ENCODE results near the gene CHID1. TPM values are rescaled to one million over a fixed set of nuclear protein-coding genes. Genes with fewer than 3 reads are reported as not detected.
A peak's percentile ranks its signal among the peaks of the same experiment; 100 is the strongest.

The CHID1 gene
- total and polyA plus RNA-seq, 9 of the 15 experiments (the other 6 are each of a cell fraction or from before 2014, with no cell fraction given) = 15.1 to 108 (median 39.8) TPM

DNA sequence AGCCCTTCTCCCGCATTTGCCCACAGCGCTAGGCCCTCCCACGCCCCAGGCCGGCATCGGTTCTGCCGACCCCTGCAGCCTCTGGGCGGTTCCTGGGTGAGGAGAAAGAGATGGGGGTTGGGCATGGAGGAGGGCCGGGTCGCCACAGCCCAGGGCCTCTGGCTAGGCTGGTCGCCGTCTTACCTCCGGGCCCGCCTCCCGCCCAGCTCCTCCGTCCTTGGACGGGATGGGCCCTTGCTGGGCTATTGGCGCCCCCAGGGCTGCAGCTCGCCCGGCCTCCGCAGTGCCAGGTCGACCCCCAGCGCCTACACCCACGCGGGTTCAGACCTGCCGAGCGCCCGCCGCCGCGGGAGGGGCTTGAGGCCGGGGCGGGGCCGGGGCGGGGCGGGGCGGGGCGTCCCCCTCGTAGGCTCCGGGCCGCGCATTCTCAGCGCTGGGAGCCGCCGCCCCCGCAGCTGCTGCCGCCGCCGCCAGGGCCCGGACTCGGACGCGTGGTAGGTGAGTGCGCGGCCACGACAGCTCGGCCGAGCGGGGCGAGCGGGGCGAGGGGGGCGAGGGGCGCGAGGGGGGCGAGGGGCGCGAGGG, 78.0 kb downstream of the CHID1 start, which contains the start of gene CD151:
Gene CD151, plus strand, starts transcription at position 424 of the 585 bp plus-strand sequence. CDS start 3,118 bp downstream, outside the sequence.
- in situ Hi-C loops (cut with MboI) = no loop called here
- peak within 1 kb of the TSS; percentile 94 for H3K27ac ChIP-seq (ENCODE audit: extremely low read depth, low read depth, low read length)
- TF ChIP-seq, protein P1, sequence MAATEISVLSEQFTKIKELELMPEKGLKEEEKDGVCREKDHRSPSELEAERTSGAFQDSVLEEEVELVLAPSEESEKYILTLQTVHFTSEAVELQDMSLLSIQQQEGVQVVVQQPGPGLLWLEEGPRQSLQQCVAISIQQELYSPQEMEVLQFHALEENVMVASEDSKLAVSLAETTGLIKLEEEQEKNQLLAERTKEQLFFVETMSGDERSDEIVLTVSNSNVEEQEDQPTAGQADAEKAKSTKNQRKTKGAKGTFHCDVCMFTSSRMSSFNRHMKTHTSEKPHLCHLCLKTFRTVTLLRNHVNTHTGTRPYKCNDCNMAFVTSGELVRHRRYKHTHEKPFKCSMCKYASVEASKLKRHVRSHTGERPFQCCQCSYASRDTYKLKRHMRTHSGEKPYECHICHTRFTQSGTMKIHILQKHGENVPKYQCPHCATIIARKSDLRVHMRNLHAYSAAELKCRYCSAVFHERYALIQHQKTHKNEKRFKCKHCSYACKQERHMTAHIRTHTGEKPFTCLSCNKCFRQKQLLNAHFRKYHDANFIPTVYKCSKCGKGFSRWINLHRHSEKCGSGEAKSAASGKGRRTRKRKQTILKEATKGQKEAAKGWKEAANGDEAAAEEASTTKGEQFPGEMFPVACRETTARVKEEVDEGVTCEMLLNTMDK (IDR thresholded peaks at IDR 0.05; ENCODE audit: borderline replicate concordance, insufficient read depth, low read depth, low read length, poor library complexity, severe bottlenecking) = no peak
- TF ChIP-seq RBM22 (IDR thresholded peaks at IDR 0.05; ENCODE audit: low read depth, low read length, poor library complexity, severe bottlenecking) = no peak
- TF ChIP-seq, protein P2, sequence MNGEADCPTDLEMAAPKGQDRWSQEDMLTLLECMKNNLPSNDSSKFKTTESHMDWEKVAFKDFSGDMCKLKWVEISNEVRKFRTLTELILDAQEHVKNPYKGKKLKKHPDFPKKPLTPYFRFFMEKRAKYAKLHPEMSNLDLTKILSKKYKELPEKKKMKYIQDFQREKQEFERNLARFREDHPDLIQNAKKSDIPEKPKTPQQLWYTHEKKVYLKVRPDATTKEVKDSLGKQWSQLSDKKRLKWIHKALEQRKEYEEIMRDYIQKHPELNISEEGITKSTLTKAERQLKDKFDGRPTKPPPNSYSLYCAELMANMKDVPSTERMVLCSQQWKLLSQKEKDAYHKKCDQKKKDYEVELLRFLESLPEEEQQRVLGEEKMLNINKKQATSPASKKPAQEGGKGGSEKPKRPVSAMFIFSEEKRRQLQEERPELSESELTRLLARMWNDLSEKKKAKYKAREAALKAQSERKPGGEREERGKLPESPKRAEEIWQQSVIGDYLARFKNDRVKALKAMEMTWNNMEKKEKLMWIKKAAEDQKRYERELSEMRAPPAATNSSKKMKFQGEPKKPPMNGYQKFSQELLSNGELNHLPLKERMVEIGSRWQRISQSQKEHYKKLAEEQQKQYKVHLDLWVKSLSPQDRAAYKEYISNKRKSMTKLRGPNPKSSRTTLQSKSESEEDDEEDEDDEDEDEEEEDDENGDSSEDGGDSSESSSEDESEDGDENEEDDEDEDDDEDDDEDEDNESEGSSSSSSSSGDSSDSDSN (IDR thresholded peaks at IDR 0.05; ENCODE audit: borderline replicate concordance in 1 of 2, low read depth in 2 of 2, low read length in 2 of 2) = no peak
- TF ChIP-seq, protein P3, sequence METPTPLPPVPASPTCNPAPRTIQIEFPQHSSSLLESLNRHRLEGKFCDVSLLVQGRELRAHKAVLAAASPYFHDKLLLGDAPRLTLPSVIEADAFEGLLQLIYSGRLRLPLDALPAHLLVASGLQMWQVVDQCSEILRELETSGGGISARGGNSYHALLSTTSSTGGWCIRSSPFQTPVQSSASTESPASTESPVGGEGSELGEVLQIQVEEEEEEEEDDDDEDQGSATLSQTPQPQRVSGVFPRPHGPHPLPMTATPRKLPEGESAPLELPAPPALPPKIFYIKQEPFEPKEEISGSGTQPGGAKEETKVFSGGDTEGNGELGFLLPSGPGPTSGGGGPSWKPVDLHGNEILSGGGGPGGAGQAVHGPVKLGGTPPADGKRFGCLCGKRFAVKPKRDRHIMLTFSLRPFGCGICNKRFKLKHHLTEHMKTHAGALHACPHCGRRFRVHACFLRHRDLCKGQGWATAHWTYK (CRISPR knock-in tag; IDR thresholded peaks at IDR 0.05) = no peak
- peak; percentile 74 to 76 for TF ChIP-seq MAZ (CRISPR knock-in tag; conservative IDR thresholded peaks at IDR 0.05 in 1 of 2, IDR thresholded peaks at IDR 0.05 in 1 of 2)
- peak; percentile 52 for TF ChIP-seq SUPT5H (IDR thresholded peaks at IDR 0.05)
- no peak for TF ChIP-seq RFX5 (IDR thresholded peaks at IDR 0.05; ENCODE audit: low read depth, low read length)
- 0 out of 2 replicates have a peak, but pooled peaks have one; percentile 30 for TF ChIP-seq LCOR (CRISPR knock-in tag; IDR thresholded peaks at IDR 0.05)
- TF ChIP-seq ARID1B (IDR thresholded peaks at IDR 0.05) = 0 out of 2 replicates have a peak, but pooled peaks have one; percentile 30
- TF ChIP-seq, protein P4, sequence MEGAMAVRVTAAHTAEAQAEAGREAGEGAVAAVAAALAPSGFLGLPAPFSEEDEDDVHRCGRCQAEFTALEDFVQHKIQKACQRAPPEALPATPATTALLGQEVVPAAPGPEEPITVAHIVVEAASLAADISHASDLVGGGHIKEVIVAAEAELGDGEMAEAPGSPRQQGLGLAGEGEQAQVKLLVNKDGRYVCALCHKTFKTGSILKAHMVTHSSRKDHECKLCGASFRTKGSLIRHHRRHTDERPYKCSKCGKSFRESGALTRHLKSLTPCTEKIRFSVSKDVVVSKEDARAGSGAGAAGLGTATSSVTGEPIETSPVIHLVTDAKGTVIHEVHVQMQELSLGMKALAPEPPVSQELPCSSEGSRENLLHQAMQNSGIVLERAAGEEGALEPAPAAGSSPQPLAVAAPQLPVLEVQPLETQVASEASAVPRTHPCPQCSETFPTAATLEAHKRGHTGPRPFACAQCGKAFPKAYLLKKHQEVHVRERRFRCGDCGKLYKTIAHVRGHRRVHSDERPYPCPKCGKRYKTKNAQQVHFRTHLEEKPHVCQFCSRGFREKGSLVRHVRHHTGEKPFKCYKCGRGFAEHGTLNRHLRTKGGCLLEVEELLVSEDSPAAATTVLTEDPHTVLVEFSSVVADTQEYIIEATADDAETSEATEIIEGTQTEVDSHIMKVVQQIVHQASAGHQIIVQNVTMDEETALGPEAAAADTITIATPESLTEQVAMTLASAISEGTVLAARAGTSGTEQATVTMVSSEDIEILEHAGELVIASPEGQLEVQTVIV (CRISPR knock-in tag; IDR thresholded peaks at IDR 0.05; ENCODE audit: borderline replicate concordance) = no peak
- 0 out of 2 replicates have a peak, but pooled peaks have one; percentile 54 for TF ChIP-seq ERF (CRISPR knock-in tag; IDR thresholded peaks at IDR 0.05)

More for the DNA sequence above, 78.0 kb downstream of the CHID1 start, which contains the start of gene CD151:
- CTCF ChIA-PET (ENCODE audit: low intra/inter-chr PET ratio) = no interaction called here
- Histone ChIP-seq H3K79me2 (ENCODE audit: control insufficient read depth, insufficient read depth, low read length) (peaks cover 44% of the 10 kb centered on the region), H3K4me1 (replicated peaks in 1 of 2; ENCODE audit: control insufficient read depth in 2 of 2, insufficient read depth in 2 of 2, low read length in 2 of 2) (peaks cover 23 to 91% of the 10 kb centered on the region in 2 experiments), H3K9me3 (replicated peaks; ENCODE audit: control insufficient read depth, insufficient read depth, low read depth, low read length) (no peaks in the 10 kb centered on the region), H3K4me2 (ENCODE audit: insufficient read depth, low read length) (peak within 1 kb of the TSS; percentile 85), H3K36me3 (ENCODE audit: control insufficient read depth, insufficient read depth, low read length) (peaks cover 34% of the 10 kb centered on the region; the same call in 1 of the 3 replicates), H2AFZ (ENCODE audit: low read depth, low read length) (peak within 1 kb of the TSS; percentile 95), H3K27me3 (ENCODE audit: control insufficient read depth in 2 of 2, insufficient read depth in 2 of 2, low read length in 2 of 2) (no peaks in the 10 kb centered on the region), H3K4me3 (peak within 1 kb of the TSS; percentile 87), H3K9me1 (ENCODE audit: control insufficient read depth, insufficient read depth, low read length) (peaks cover 5% of the 10 kb centered on the region), H3K9ac (ENCODE audit: insufficient read depth in 1 of 2, low read depth in 2 of 2, low read length in 2 of 2) (peak within 1 kb of the TSS; percentile 92 to 96), H4K20me1 (replicated peaks; ENCODE audit: control insufficient read depth, insufficient read depth, low read length) (peaks cover 7% of the 10 kb centered on the region)
- intact Hi-C loops (cut with micrococcal nuclease) = loop anchor here (2.0 kb wide), 1 partner anchor 28 kb away; the partner anchor contains the start of gene PIDD1
- DNase-seq (ENCODE audit: extremely low read depth in 1 of 4, low spot score in 3 of 4) (peak; percentile 73 to 84 (median 78)), ATAC-seq (peak; percentile 76), FAIRE-seq (no peak)
- BruUV-seq (replicated peaks) = no TSS peak
- POLR2A ChIA-PET = interaction anchor here (0.6 to 2.3 kb wide), 5 partner anchors 8 to 149 kb away, joined by 3 to 11 read pairs (median 5); partner anchors contain the start of gene PNPLA2
- 0% methylated on average over 39 of the region's 67 CpGs for WGBS (ENCODE audit: insufficient coverage, low coverage, missing lambda C conversion rate)
